Measurements from ENCODE around the gene HEXD. TPM values are rescaled to one million over a fixed set of nuclear protein-coding genes. Genes with fewer than 3 reads are reported as not detected.
A peak's percentile ranks its signal among the peaks of the same experiment; 100 is the strongest.

HEXD gene
- total and polyA plus RNA-seq, 8 donors = 25.9 to 275 (median 39.5) TPM

DNA sequence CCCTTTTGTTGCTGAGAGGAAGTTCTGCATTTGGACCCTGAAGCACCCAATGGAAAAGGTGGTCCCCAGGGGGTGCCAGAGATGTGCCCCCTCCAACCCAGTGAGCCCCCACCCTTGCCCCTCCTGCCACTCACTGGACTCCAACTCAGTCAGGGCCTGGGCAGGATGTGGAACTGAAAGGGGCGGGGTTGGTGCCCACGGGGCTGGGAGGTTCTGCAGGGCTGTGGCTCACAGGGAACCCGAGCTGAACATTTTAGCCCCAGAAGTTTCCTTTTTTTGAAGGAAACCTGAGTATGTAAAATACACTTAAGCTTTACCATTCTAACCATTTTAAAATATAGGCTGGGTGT is 16.0 kb downstream of the HEXD start:
- Histone ChIP-seq H3K27ac (no peak overlapping the region), H3K27me3 (no peaks in the 10 kb centered on the region), H3K4me1 (peaks cover 5 to 10% (median 9%) of the 10 kb centered on the region in 3 donors), H3K4me3 (no peak overlapping the region), H3K36me3 (no peaks in the 10 kb centered on the region), H3K9me3 (no peaks in the 10 kb centered on the region)
- TF ChIP-seq CTCF (IDR thresholded peaks at IDR 0.05) = no peak
- peak in 1 of 6 donors; percentile 38 for DNase-seq
- 84% methylated on average over 3 of the region's 3 CpGs for WGBS, 2 donors
- intact Hi-C loops (cut with DNase I) = no loop called here
- no peak for ATAC-seq
- FAIRE-seq = no peak

GRCh38 chr17:82435103-82435502 is 17.0 kb downstream of the HEXD start:
- TF ChIP-seq CTCF (IDR thresholded peaks at IDR 0.05) = no peak
- Histone ChIP-seq H3K27me3 (no peaks in the 10 kb centered on the region), H3K4me1 (peaks cover 5 to 10% (median 9%) of the 10 kb centered on the region in 3 donors), H3K9me3 (no peaks in the 10 kb centered on the region), H3K36me3 (no peaks in the 10 kb centered on the region), H3K4me3 (no peak overlapping the region), H3K27ac (no peak overlapping the region)
- intact Hi-C loops (cut with DNase I) = no loop called here
- 93 to 95% methylated on average over 12 of the region's 12 CpGs for WGBS, 2 donors
- DNase-seq (peak in 1 of 6 donors; percentile 54), ATAC-seq (no peak), FAIRE-seq (no peak)

- Histone ChIP-seq H3K27ac (peak overlapping the region in 3 of 4 donors; percentile 25 to 41 (median 35)), H3K4me1 (peaks cover 5 to 10% (median 9%) of the 10 kb centered on the region in 3 donors), H3K27me3 (no peaks in the 10 kb centered on the region), H3K36me3 (no peaks in the 10 kb centered on the region), H3K9me3 (no peaks in the 10 kb centered on the region), H3K4me3 (no peak overlapping the region)
- no peak for TF ChIP-seq CTCF (IDR thresholded peaks at IDR 0.05)
- 78 to 83% methylated on average over 42 to 43 of the region's 43 CpGs for WGBS, 2 donors
- intact Hi-C loops (cut with DNase I) = no loop called here
- ATAC-seq (peak; percentile 15 to 35 (median 24)), FAIRE-seq (no peak), DNase-seq (peak in 3 of 6 donors; percentile 44 to 79 (median 62))
Measured at GRCh38 chr17:82435601-82436583, 17.7 kb downstream of the HEXD start.

DNA sequence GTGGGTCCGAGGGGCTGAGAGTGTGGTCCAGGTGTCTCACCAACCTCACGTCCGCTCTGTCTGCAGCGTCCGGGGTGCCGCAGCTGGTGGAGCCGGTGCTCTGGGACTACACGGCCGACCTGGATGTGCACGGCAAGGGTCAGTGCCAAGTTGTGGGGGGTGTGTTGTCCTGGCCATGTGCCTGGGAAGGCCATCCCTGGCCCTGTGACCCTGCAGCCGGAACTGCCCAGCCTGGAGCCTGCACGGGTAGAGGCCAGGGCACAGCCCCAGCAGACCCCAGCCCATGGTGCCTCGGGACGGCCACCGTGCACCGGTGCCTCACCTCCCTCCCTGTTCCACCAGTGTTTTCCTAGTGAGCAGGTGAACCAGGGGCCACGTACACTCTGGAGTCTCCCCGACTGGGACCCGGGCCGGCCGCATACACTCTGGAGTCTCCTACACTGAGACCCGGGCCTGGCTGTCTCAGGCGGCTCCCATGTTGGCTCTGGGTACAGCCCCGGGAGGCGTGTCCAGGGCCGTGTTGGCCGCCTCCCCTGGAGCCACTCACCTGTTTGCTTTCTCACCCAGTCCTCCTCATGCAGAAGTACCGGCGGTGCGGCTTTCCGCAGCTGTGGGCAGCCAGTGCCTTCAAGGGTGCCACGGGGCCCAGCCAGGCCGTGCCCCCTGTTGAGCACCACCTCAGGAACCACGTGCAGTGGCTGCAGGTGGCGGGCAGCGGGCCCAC is 18.6 kb downstream of the HEXD start:
- H3K36me3 ChIP-seq = no peaks in the 10 kb centered on the region
- no peaks in the 10 kb centered on the region for H3K9me3 ChIP-seq
- H3K27me3 ChIP-seq = no peaks in the 10 kb centered on the region
- intact Hi-C loops (cut with DNase I) = no loop called here
- peak overlapping the region; percentile 23 to 44 (median 38) for H3K27ac ChIP-seq
- peak; percentile 84 to 96 (median 88) for DNase-seq
- no peak for TF ChIP-seq CTCF (IDR thresholded peaks at IDR 0.05)
- ATAC-seq = peak; percentile 89 to 91 (median 90)
- peak overlapping the region in 3 of 4 donors; percentile 10 to 35 (median 18) for H3K4me3 ChIP-seq
- WGBS, 2 donors = 43 to 45% methylated on average over 34 to 36 of the region's 36 CpGs
- H3K4me1 ChIP-seq = peaks cover 5 to 10% (median 9%) of the 10 kb centered on the region in 3 donors
- FAIRE-seq = no peak

Measured in pancreas (tissue), 10 donors.